Epithelial cell of prostate (primary cell): ENCODE results near the gene SMIM9.
"Not testable (repeated sequence)": the region's sequence is repeated elsewhere in the genome, so short reads cannot be mapped to it uniquely, and the experiment has no call there.

Source experiments
- DNase-seq: peaks from one replicate; pipeline ENCODE4 v3.0.0-alpha.2; 2011; ENCODE audit warnings: low read depth, low spot score
- H3K27ac ChIP-seq: fragments of 450-650 bp; 2 replicates; pipeline ENCODE4 v1.5.1; 2017; ENCODE audit warnings: mild to moderate bottlenecking

The SMIM9 gene

DNA sequence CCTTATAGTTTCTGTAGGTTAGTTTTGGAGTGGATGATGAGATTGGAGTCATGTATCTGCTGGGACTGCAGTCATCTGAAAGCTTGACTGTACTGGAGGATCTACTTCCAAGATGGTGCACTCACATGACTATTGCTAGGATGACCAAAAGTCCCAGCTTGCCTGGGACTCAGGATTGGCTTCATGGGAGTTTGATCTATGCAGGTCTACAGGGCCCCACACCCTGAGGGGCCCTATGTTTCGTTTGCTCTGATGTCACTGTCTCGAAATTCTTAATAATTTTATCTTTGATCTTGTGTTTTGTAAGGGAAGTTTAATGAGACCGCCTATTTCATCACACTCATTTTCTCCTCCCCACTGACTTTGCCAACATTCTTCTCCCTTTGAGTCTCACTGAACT, at the start of gene SMIM9:
TSS of gene SMIM9 (minus strand) at position 101 of the 400 bp plus-strand sequence. CDS start 3,806 bp downstream, outside the sequence.
- no peak within 1 kb of the TSS for H3K27ac ChIP-seq
- no peak for DNase-seq

DNA sequence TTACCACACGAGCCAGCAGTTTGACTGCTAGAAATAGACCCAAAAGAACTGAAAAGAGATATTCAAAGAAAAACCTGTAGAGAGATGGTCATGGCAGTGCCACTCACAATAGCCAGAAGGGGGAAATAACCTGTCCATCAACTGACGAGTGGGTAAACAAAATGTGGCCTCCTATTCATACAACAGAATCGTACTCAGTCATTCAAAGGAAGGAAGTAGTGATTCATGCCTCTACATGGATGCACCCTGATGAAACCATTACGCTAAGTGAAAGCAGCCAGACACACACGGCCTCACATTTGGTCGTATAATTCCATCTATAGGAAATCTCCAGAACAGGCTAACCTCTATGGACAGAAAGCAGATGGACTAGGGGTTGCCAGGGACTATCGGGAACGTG, 49.6 kb upstream of the SMIM9 start:
- DNase-seq, H3K27ac ChIP-seq: not testable (repeated sequence)

DNA sequence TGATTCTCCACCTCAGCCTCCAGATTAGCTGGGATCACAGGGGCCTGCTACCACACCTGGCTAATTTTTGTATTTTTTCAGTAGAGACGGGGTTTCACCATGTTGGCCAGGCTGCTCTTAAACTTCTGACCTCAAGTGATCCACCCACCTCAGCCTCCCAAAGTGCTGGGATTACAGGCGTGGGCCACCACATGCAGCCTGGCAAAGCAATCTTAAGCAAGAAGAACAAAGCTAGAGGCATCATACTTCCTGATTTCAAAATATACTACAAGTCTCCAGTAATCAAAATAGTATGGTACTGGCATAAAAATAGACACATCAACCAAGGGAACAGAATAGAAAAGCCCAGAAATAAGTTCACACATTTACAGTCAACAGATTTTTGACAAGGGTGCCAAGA, 38.9 kb upstream of the SMIM9 start:
- no peak overlapping the region for H3K27ac ChIP-seq
- DNase-seq: no peak

DNA sequence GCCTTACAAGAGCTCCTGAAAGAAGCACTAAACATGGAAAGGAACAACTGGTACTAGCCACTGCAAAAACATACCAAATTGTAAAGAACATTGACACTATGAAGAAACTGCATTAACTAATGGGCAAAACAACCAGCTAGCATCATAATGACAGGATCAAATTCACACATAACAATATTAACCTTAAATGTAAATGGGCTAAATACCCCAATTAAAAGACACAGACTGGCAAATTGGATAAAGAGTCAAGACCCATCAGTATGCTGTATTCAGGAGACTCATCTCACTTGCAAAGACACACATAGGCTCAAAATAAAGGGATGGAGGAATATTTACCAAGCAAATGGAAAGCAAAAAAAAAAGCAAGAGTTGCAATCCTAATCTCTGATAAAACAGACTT, 34.1 kb upstream of the SMIM9 start:
- H3K27ac ChIP-seq, DNase-seq: not testable (repeated sequence)

DNA sequence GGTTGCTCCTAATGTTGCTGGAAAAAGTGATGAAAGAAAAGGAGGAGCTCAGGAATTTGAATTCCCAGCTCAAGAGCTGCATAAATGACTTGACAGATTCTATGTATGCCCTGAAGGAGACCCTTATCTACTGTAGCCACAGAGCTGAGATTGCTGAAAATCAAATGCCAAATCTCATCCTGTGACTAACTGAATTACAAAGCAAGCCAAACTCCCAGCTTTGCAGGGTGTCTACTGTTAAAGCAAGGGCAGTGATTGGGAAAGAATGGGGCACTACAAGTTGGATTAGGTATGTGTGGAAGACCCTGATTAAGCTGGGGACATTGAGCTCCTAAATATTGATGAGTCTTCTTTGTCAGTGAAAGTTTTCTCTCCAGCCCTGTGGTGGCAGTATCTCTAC, 20.8 kb upstream of the SMIM9 start:
- no peak for DNase-seq
- H3K27ac ChIP-seq: no peak overlapping the region

DNA sequence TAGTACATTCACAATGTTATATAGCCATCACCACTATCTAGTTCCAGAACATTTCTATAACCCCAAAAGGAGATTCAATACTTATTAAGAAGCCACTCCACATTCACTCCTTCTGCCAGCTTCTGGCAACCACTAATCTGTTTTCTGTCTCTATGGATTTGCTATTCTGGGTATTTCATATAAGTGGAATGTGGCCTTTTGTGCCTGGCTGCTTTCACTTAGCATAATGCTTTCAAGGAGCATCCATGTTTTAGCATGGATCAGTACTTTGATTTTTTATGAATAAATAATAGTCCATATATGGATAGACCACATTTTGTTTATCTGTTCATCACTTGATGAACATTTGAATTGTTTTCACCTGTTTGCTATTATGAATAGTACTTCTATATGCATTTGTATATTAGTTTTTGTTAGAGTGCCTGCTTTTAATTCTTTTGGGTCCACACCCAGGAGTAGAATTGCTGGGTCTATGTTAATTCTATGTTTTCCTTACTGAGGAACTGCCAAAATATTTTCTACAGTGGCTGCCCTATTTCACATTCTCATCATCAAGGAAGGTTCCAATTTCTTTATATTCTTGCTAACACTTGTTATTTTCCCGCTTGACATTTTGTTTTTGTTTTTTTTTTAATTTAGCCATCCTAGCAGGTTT, 16.6 kb upstream of the SMIM9 start:
- DNase-seq: no peak
- no peak overlapping the region for H3K27ac ChIP-seq

DNA sequence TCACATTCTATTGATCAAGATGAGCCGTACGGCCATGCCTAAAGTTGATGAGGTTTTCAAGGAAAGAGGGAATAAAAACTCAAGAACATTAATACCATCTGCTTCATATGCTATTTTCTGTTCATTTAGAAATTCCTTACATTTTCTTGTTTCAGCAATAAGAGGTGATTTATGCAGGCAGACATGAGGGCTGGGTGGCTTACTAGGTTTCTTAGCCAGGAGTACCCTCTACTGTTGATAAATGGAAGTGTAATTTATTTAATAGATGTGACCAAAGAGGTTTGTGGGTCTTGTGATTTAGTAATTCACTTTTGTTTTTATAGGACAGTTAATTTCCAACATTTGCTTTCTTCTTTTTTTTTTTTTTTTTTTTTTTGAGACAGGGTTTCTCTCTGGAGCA, 6.4 kb upstream of the SMIM9 start:
- no peak for DNase-seq
- H3K27ac ChIP-seq: no peak overlapping the region

DNA sequence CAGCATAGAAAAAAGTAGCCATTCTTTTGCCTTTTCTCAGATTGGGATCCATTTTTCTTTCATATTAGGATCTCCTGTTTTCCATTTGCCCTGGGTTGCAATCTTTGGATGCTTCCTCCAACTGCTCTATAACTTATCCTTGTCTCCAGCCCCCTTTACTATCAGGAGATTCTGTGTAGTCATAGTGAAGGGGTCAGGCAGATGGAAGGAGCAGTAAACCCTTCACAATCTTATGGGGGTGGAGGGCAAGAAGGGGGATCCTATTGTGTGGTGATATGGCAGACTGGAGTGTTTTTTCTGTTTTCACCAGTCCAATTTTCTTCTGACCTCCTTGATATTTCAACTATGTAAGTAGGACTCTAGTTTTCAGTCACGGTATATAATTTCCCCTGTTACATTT, 1.7 kb upstream of the SMIM9 start:
- no peak overlapping the region for H3K27ac ChIP-seq
- DNase-seq: no peak

DNA sequence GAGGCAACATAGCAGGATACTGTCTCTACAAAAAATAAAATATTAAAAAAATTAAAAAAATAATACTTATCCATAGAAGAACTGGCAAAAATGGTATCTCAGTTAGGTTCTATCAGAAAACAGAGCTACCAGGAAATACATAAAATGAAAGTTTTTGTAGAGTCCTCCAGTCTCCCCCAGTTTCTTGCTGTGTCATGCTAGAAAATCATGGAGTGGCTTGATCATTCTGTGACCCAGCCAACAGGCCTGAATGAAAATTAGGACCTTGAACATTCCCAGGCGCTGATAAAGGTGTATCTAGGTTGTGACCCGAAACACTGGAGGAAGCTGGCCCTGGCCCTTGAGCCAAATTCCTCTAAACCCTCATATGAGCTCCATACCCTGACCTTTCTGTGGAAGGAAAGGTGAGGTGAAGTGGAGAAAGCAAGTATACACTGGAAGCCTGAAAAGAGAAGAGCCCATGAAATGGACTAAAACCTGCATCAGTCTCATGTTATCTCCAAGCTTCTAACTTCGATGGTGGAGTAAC, 652 bp downstream of the SMIM9 start:
- no peak overlapping the region for H3K27ac ChIP-seq
- DNase-seq: no peak

DNA sequence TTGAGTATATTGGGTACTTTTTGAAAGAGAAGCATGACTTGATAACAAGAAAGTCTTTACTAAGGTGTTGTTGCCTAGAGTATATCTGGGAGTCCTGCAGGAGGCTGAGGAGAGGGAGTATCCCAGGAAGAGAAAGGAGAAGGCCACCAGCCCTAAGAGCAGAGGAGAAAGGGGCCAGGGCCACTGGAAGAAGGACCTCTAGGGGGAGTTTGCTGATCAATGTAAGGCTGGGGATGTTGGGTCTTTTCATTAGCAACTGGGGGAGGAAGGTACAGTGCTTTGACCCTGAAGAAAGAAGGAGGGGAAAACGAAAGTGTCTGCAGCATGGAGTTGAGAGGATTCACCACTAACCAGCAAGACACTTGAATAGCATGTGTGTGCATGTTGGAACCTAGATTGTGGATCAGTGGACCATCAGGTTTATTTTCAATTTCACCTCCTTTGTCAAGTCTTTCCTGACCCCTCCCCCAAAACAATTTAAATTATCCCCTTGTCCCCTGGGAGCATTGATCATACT, 4.5 kb downstream of the SMIM9 start:
- DNase-seq: no peak
- H3K27ac ChIP-seq: no peak overlapping the region

DNA sequence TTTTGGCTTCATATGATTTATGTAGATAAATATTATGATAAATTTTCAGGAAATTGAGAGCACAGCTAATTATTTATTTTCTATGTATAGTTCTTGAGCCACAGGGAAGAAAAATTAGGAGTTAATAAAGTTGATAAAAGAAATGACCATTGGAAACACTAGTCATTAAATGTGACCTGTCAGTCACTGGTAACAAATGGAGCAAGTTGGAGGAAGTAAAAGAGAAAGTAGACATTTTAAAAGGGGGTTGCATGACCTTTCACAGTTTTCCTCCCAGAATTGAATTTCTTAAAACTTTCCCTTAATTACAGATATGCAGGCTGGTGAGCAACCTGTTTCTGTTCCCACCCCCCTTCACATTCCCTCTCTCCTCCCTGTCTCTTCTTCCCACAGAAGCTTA, 5.3 kb downstream of the SMIM9 start:
- DNase-seq: no peak
- no peak overlapping the region for H3K27ac ChIP-seq

DNA sequence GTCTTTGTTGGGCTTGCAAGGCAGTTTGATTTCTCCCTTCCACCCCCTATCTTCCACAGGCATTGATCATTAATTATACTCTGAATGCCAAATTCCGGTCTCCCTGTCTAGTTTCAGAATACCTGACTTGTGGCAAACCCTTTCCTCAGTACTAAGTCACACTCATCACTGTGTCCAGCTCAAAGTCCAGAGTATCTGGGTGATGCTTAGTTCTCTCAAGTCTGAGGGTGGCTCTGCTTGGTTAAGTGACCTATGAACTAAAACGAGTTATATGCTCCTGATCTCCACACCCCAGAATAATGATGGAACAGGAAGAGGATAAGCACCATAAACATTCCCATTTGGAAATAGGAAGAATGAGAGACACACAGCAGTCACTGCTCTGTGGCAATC, 6.5 kb downstream of the SMIM9 start:
- DNase-seq: no peak
- no peak overlapping the region for H3K27ac ChIP-seq

DNA sequence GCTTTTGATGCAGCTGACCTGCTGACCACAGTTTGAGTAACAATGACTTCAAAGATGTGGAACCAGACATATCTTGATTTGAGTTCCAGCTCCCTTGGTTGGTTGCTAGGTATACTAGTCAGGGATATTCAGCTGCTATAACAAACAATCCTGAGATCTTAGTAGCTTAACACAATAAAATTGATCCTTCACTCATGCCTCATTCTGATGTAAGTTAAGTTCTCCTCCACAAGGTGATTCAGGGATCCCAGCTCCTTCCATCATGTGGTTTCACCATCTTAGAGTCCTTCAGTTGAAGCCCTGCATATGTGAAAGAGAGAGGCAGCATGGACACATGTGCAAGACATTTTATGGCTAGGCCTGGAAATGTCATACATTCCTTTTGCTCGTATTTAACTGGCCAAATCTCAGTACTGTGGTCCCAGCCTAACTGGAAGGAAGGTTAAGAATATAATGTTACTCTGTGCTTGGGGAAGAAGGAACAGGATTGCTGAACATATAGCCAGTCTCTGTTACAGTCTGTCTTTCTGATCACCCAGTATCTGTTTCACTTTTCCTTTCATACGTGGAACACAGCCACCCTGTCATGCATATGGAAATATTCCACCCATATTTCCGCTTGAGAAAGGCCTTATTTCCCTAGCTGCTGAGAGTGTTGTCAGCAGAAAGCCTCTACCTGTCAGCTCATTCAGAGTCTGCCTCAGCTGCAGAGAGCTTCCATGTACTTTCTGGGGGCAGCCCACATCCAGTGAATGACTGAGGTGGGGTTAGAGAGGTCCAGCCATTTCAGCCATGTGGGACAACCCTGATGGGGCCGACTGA, 7.1 kb downstream of the SMIM9 start:
- no peak for DNase-seq

DNA sequence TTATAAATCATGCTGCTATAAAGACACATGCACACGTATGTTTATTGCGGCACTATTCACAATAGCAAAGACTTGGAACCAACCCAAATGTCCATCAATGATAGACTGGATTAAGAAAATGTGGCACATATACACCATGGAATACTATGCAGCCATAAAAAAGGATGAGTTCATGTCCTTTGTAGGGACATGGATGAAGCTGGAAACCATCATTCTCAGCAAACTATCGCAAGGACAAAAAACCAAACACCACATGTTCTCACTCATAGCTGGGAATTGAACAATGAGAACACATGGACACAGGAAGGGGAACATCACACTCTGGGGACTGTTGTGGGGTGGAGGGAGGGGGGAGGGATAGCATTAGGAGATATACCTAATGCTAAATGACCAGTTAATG, 8.9 kb downstream of the SMIM9 start:
- DNase-seq, H3K27ac ChIP-seq: not testable (repeated sequence)

More for the DNA sequence above, 7.1 kb downstream of the SMIM9 start:
- H3K27ac ChIP-seq: no peak overlapping the region

DNA sequence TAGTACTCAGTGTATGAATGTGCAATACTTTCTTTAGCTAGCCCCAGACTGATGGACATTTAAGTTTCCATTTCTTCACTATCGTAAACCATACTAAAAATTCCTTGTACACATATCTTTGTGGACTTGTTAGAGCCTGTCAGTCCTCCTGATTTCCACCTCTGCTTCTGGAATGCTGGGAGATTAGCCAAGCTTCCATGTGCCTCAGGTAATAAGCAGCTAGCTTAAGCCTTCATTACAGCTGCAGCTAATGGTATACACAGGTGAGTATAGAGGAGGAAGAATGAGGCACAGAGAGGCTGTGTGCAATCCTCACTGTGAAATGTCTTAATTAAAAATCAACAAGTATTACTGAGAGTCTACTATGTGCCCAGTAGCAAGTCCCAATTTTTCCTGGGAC, 9.8 kb downstream of the SMIM9 start:
- no peak for DNase-seq
- H3K27ac ChIP-seq: no peak overlapping the region

DNA sequence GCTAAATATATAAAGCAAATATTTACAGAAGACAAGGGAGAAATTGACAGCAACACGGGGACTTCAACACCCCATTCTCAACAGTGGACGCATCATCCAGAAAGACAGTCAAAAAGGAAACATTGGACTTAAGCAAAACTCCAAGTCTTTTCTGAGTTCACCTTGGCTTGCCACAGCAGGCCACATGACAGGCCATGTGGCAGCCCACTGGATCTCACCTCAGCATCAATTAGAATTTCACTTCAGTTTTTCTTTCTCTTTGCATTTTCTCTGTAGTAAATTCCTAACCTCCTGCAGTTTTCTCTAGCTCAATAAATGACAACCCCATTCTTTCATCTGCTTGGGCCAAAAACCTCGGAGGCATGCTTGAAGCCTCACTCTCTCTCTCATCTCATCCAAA, 12.4 kb downstream of the SMIM9 start:
- H3K27ac ChIP-seq: no peak overlapping the region
- DNase-seq: no peak

DNA sequence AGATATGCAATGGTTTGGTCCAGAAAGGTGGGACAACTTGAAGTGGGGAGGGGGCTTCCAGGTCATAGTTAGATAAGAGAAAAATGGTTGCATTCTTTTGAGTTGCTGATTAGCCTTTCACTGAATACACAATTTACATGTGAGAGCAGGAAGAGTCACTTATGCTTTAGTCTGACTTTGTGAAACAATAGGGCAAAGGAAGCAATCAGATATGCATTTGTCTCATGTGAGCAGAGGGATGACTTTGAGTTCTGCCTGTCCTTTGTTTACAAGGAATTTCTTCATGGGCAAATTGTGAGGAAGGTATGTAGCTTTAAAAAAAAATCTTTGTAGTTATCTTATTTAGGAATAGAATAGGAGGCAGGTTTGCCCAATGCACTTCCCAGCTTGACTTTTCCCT, 12.9 kb downstream of the SMIM9 start:
- no peak overlapping the region for H3K27ac ChIP-seq

DNA sequence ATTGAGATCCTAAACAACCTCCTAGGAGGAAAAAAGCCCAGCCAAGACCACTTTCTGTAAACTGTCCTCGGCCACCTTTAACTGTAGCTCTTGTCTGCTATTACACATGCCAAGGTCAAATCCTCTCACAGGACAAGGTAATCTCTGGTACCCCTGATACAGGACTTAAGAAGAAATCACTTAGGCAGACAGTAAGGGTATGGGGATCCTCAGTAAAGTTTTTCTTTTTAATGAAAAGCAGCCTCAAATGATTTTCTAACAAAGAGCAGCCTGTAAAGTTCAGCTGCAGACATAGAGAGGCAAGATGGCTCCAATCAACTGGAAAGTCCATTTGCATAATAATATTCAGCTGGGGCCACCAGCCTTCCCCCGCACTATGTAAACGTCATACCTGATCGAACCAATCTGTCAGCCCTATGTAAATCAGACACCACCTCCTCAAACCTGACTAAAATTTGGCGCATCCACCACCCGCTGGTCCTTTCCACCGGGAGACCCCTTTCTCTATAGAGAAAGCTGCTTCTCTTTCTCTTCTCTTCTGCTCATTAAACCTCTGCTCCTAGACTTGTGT, 14.6 kb downstream of the SMIM9 start:
- DNase-seq: no peak
- no peak overlapping the region for H3K27ac ChIP-seq

More for the DNA sequence above, 12.9 kb downstream of the SMIM9 start:
- DNase-seq: no peak

DNA sequence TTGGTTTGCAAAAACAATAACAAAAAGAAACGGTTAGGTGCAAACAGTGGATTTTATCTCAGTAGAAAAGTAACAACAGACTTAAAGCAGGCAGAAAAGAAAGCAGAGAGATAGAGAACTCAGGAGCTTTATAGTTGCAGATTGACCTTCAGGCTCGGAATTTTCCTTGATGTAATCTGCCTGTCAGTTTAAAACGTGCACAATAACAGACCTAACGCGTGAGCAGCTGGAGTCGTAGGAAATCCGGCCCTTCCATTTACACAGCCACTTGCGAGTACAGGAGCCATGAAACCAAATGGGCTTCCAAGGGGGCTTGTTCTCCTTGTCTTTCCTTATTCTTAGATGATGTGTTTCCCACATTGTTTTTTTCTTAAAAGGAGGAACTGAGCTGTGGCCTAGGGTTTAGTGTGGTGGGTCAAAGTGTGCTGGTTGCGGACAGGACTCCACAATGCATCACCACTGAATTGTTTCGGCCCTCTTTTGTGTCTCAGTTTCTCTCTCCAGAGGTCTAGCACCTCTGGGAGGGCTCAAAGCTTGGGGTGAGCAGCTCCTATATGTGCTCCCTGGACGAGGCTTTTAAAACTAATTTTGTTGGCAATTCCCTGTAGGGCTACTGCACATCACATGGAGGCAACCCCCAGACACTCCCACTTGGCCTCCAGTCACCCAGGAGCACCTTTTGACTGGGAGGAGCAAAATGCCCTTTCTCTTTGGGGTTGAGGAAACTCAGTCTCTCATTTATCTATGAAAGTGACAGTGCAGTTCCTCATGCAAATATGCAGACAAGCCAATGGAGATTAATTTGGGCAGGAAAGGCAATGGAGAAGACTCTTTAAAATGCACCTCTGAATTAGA, 15.3 kb downstream of the SMIM9 start:
- no peak for DNase-seq
- no peak overlapping the region for H3K27ac ChIP-seq

DNA sequence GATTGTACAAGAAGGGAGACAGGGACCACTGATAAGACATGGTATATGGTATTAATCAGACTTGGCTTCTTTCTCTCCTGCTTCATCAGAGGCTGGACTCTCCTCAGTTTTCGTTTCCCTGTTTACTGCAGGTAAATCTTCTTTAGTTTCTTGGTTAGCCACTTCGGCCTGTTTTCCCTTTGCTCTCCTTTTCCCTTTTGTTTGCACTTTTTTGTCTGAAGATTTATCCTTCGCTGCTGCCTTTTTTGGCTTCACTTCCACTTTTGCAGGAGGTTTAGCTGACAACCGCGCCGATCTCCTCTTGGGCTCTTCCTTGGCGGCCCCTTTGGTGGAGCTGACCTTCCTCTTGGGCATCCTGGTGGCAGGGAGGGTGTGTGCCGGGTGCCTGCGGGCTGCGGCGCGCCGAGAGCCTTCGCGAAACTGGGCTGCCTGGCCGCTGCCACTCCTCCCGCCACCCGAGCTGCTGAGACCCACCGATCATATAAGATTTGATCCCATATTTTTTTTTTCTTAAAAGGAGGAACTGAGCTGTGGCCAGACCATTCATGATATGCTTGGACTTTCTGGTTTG, 17.3 kb downstream of the SMIM9 start:
- not testable (repeated sequence) for H3K27ac ChIP-seq, DNase-seq
